ENCODE data around the gene KIF25. TPM values are rescaled to one million over a fixed set of nuclear protein-coding genes. Genes with fewer than 3 reads are reported as not detected.

KIF25 gene
- polyA plus RNA-seq, 1 donor from 2014 or later: not detected

- no peak overlapping the region for H3K9ac ChIP-seq (ENCODE audit: low read length)
- H3K27me3 ChIP-seq (ENCODE audit: insufficient read depth, low read depth, low read length): no peaks in the 10 kb centered on the region
Observed at GRCh38 chr6:168042426-168043192, 45.1 kb downstream of the KIF25 start.

More at GRCh38 chr6:168042426-168043192, 45.1 kb downstream of the KIF25 start:
- Histone ChIP-seq H4K20me1 (ENCODE audit: insufficient read depth) (no peaks in the 10 kb centered on the region), H2AFZ (ENCODE audit: low read depth, low read length) (no peak overlapping the region), H3K27ac (ENCODE audit: low read length) (no peak overlapping the region), H3F3A (ENCODE audit: insufficient read depth, low read length, poor library complexity, severe bottlenecking) (no peaks in the 10 kb centered on the region), H3K79me2 (replicated peaks; ENCODE audit: insufficient read depth, low read length) (no peaks in the 10 kb centered on the region), H3K9me3 (ENCODE audit: low read length) (peaks cover 12% of the 10 kb centered on the region), H3K9me2 (ENCODE audit: insufficient read depth, low read length) (no peaks in the 10 kb centered on the region), H3K4me2 (ENCODE audit: low read length) (no peak overlapping the region), H3K36me3 (ENCODE audit: insufficient read depth, low read length) (no peaks in the 10 kb centered on the region), H3K4me3 (ENCODE audit: low read length) (no peak overlapping the region)
- TF ChIP-seq EP300 (conservative IDR thresholded peaks at IDR 0.05; ENCODE audit: poor library complexity, severe bottlenecking) (no peak), TAF1 (IDR thresholded peaks at IDR 0.05; ENCODE audit: low read depth) (no peak), REST (IDR thresholded peaks at IDR 0.05; ENCODE audit: borderline replicate concordance) (no peak), MXI1 (conservative IDR thresholded peaks at IDR 0.05; ENCODE audit: poor library complexity, severe bottlenecking) (no peak), CTCF (IDR thresholded peaks at IDR 0.05; ENCODE audit: poor library complexity, severe bottlenecking) (no peak), SMC3 (conservative IDR thresholded peaks at IDR 0.05; ENCODE audit: poor library complexity) (no peak), POLR2AphosphoS5 (IDR thresholded peaks at IDR 0.05) (no peak), RAD21 (conservative IDR thresholded peaks at IDR 0.05) (no peak), EZH2 (IDR thresholded peaks at IDR 0.05; ENCODE audit: borderline replicate concordance, insufficient read depth, low read length, poor library complexity, severe bottlenecking) (no peak)
